ENCODE measurements around the gene ETS1.
A peak's percentile ranks its signal among the peaks of the same experiment; 100 is the strongest.

ETS1 gene

GRCh38 chr11:128508770-128509510 is 78.4 kb downstream of the ETS1 start:
- no peak overlapping the region for H3K4me3 ChIP-seq
- no peak overlapping the region for H3K9ac ChIP-seq (ENCODE audit: insufficient read length)
- no peak overlapping the region; the same call in 1 of the 2 replicates for H3K27ac ChIP-seq
- H3K9me3 ChIP-seq (ENCODE audit: low read depth, low read length): no peaks in the 10 kb centered on the region
- TF ChIP-seq FOXP2 (optimal IDR thresholded peaks at IDR 0.05; ENCODE audit: control extremely low read depth, extremely low read length, insufficient read depth) (no peak), POLR2AphosphoS5 (IDR thresholded peaks at IDR 0.05; ENCODE audit: borderline replicate concordance, low read depth, low read length) (no peak), EZH2 (IDR thresholded peaks at IDR 0.05) (no peak)
- H3K36me3 ChIP-seq (ENCODE audit: insufficient read depth, low read length): no peaks in the 10 kb centered on the region
- no peak for DNase-seq (ENCODE audit: low read depth, low spot score)

GRCh38 chr11:128507936-128508335 is 79.4 kb downstream of the ETS1 start:
- DNase-seq (ENCODE audit: low read depth, low spot score): no peak
- TF ChIP-seq FOXP2 (optimal IDR thresholded peaks at IDR 0.05; ENCODE audit: control extremely low read depth, extremely low read length, insufficient read depth) (no peak), EZH2 (IDR thresholded peaks at IDR 0.05) (no peak), POLR2AphosphoS5 (IDR thresholded peaks at IDR 0.05; ENCODE audit: borderline replicate concordance, low read depth, low read length) (no peak)
- Histone ChIP-seq H3K9ac (ENCODE audit: insufficient read length) (no peak overlapping the region), H3K27ac (no peak overlapping the region), H3K9me3 (ENCODE audit: low read depth, low read length) (no peaks in the 10 kb centered on the region), H3K36me3 (ENCODE audit: insufficient read depth, low read length) (no peaks in the 10 kb centered on the region), H3K4me3 (no peak overlapping the region)

GRCh38 chr11:128506999-128507611 is 80.3 kb downstream of the ETS1 start:
- DNase-seq (ENCODE audit: low read depth, low spot score): no peak
- Histone ChIP-seq H3K36me3 (ENCODE audit: insufficient read depth, low read length) (no peaks in the 10 kb centered on the region), H3K4me3 (no peak overlapping the region), H3K9me3 (ENCODE audit: low read depth, low read length) (no peaks in the 10 kb centered on the region), H3K9ac (ENCODE audit: insufficient read length) (no peak overlapping the region), H3K27ac (no peak overlapping the region)
- TF ChIP-seq POLR2AphosphoS5 (IDR thresholded peaks at IDR 0.05; ENCODE audit: borderline replicate concordance, low read depth, low read length) (no peak), EZH2 (IDR thresholded peaks at IDR 0.05) (no peak), FOXP2 (optimal IDR thresholded peaks at IDR 0.05; ENCODE audit: control extremely low read depth, extremely low read length, insufficient read depth) (no peak)

GRCh38 chr11:128506356-128506755 is 81.0 kb downstream of the ETS1 start:
- no peak overlapping the region for H3K4me3 ChIP-seq
- TF ChIP-seq POLR2AphosphoS5 (IDR thresholded peaks at IDR 0.05; ENCODE audit: borderline replicate concordance, low read depth, low read length): no peak
- TF ChIP-seq FOXP2 (optimal IDR thresholded peaks at IDR 0.05; ENCODE audit: control extremely low read depth, extremely low read length, insufficient read depth): no peak
- no peak for TF ChIP-seq EZH2 (IDR thresholded peaks at IDR 0.05)
- no peaks in the 10 kb centered on the region for H3K36me3 ChIP-seq (ENCODE audit: insufficient read depth, low read length)
- DNase-seq (ENCODE audit: low read depth, low spot score): no peak
- no peak overlapping the region for H3K27ac ChIP-seq
- no peaks in the 10 kb centered on the region for H3K9me3 ChIP-seq (ENCODE audit: low read depth, low read length)
- H3K9ac ChIP-seq (ENCODE audit: insufficient read length): no peak overlapping the region

- no peak overlapping the region for H3K4me3 ChIP-seq
- H3K27ac ChIP-seq: no peak overlapping the region
- TF ChIP-seq FOXP2 (optimal IDR thresholded peaks at IDR 0.05; ENCODE audit: control extremely low read depth, extremely low read length, insufficient read depth): no peak
- no peak for TF ChIP-seq POLR2AphosphoS5 (IDR thresholded peaks at IDR 0.05; ENCODE audit: borderline replicate concordance, low read depth, low read length)
- no peak for TF ChIP-seq EZH2 (IDR thresholded peaks at IDR 0.05)
- H3K36me3 ChIP-seq (ENCODE audit: insufficient read depth, low read length): no peaks in the 10 kb centered on the region
- no peak for DNase-seq (ENCODE audit: low read depth, low spot score)
- no peak overlapping the region for H3K9ac ChIP-seq (ENCODE audit: insufficient read length)
- no peaks in the 10 kb centered on the region for H3K9me3 ChIP-seq (ENCODE audit: low read depth, low read length)
Measured at GRCh38 chr11:128505449-128506065, 81.8 kb downstream of the ETS1 start.

- no peak overlapping the region for H3K4me3 ChIP-seq
- no peaks in the 10 kb centered on the region for H3K9me3 ChIP-seq (ENCODE audit: low read depth, low read length)
- TF ChIP-seq POLR2AphosphoS5 (IDR thresholded peaks at IDR 0.05; ENCODE audit: borderline replicate concordance, low read depth, low read length): no peak
- TF ChIP-seq EZH2 (IDR thresholded peaks at IDR 0.05): no peak
- 0 out of 2 replicates have a peak overlapping the region, but pooled peaks have one; percentile 5 for H3K27ac ChIP-seq
- no peaks in the 10 kb centered on the region for H3K36me3 ChIP-seq (ENCODE audit: insufficient read depth, low read length)
- no peak for DNase-seq (ENCODE audit: low read depth, low spot score)
- H3K9ac ChIP-seq (ENCODE audit: insufficient read length): no peak overlapping the region
Measured at GRCh38 chr11:128504486-128504885, 82.9 kb downstream of the ETS1 start.

- H3K9ac ChIP-seq (ENCODE audit: insufficient read length): no peak overlapping the region
- H3K9me3 ChIP-seq (ENCODE audit: low read depth, low read length): no peaks in the 10 kb centered on the region
- 0 out of 2 replicates have a peak overlapping the region, but pooled peaks have one; percentile 16 for H3K4me3 ChIP-seq
- no peak for TF ChIP-seq FOXP2 (optimal IDR thresholded peaks at IDR 0.05; ENCODE audit: control extremely low read depth, extremely low read length, insufficient read depth)
- H3K36me3 ChIP-seq (ENCODE audit: insufficient read depth, low read length): no peaks in the 10 kb centered on the region
- peak overlapping the region; percentile 53 for H3K27ac ChIP-seq
- DNase-seq (ENCODE audit: low read depth, low spot score): peak; percentile 30
Measured at GRCh38 chr11:128503245-128503991, 83.9 kb downstream of the ETS1 start.

GRCh38 chr11:128502726-128503125 is 84.6 kb downstream of the ETS1 start:
- Histone ChIP-seq H3K9ac (ENCODE audit: insufficient read length) (no peak overlapping the region), H3K9me3 (ENCODE audit: low read depth, low read length) (no peaks in the 10 kb centered on the region), H3K4me3 (no peak overlapping the region), H3K36me3 (ENCODE audit: insufficient read depth, low read length) (no peaks in the 10 kb centered on the region), H3K27ac (peak overlapping the region; percentile 53)
- TF ChIP-seq EZH2 (IDR thresholded peaks at IDR 0.05): no peak
- TF ChIP-seq FOXP2 (optimal IDR thresholded peaks at IDR 0.05; ENCODE audit: control extremely low read depth, extremely low read length, insufficient read depth): no peak
- TF ChIP-seq POLR2AphosphoS5 (IDR thresholded peaks at IDR 0.05; ENCODE audit: borderline replicate concordance, low read depth, low read length): no peak
- no peak for DNase-seq (ENCODE audit: low read depth, low spot score)

All from SK-N-MC (cell line).